ENCODE measurements around the gene TAF11L10. TPM values are rescaled to one million over a fixed set of nuclear protein-coding genes. Genes with fewer than 3 reads are reported as not detected.

TAF11L10 gene
- total and polyA plus RNA-seq, 2 of the 8 experiments (the other 6 are each of a cell fraction or from before 2014, with no cell fraction given) = not detected

- no peak for TF ChIP-seq CEBPB (IDR thresholded peaks at IDR 0.05; ENCODE audit: low read depth, low read length)
- TF ChIP-seq RFX5 (IDR thresholded peaks at IDR 0.05; ENCODE audit: borderline replicate concordance, low read depth, low read length) = no peak
Observed at GRCh38 chr5:17625686-17626085, 28.1 kb upstream of the TAF11L10 start (continued).
